K562 (cell line): ENCODE results near the gene CNIH3.

Source experiments
- ATF2 ChIP-seq: sonication (generic); formaldehyde crosslinking; IDR thresholded peaks from 2 replicates; pipeline ENCODE4 v1.8.1; 2022; ENCODE audit warnings: missing genetic modification reagents
- GATA2 ChIP-seq: sonication (generic); formaldehyde crosslinking; IDR thresholded peaks from 2 replicates; pipeline ENCODE4 v1.4.0; 2020; ENCODE audit warnings: mild to moderate bottlenecking, missing genetic modification reagents
- TRIM28 ChIP-seq: fragments of 450-650 bp; IDR thresholded peaks from 2 replicates; pipeline ENCODE4 v1.6.1; 2017
- ZNF347 ChIP-seq: fragments of 450-650 bp; formaldehyde crosslinking; IDR thresholded peaks from 2 replicates; pipeline ENCODE4 v1.4.0; 2020; ENCODE audit warnings: low read depth, mild to moderate bottlenecking, moderate library complexity

- TF ChIP-seq ATF2 (no peak), GATA2 (CRISPR knock-in tag) (no peak), ZNF347 (CRISPR knock-in tag) (no peak), TRIM28 (no peak)
Observed at GRCh38 chr1:224585051-224585450, 31.1 kb upstream of the CNIH3 start.
